ENCODE measurements around the gene DRAXIN.

- TF ChIP-seq, protein P1, sequence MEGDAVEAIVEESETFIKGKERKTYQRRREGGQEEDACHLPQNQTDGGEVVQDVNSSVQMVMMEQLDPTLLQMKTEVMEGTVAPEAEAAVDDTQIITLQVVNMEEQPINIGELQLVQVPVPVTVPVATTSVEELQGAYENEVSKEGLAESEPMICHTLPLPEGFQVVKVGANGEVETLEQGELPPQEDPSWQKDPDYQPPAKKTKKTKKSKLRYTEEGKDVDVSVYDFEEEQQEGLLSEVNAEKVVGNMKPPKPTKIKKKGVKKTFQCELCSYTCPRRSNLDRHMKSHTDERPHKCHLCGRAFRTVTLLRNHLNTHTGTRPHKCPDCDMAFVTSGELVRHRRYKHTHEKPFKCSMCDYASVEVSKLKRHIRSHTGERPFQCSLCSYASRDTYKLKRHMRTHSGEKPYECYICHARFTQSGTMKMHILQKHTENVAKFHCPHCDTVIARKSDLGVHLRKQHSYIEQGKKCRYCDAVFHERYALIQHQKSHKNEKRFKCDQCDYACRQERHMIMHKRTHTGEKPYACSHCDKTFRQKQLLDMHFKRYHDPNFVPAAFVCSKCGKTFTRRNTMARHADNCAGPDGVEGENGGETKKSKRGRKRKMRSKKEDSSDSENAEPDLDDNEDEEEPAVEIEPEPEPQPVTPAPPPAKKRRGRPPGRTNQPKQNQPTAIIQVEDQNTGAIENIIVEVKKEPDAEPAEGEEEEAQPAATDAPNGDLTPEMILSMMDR (optimal IDR thresholded peaks at IDR 0.05 in 1 of 3, IDR thresholded peaks at IDR 0.05 in 1 of 3, conservative IDR thresholded peaks at IDR 0.05 in 1 of 3; ENCODE audit: extremely low read depth in 1 of 3, insufficient read depth in 2 of 3, low read length in 3 of 3), result no peak
- no peak for TF ChIP-seq EZH2 (IDR thresholded peaks at IDR 0.05; ENCODE audit: low read length)
Measured at GRCh38 chr1:11685210-11685752, 6.2 kb upstream of the DRAXIN start.
